Measurements from ENCODE around the gene CCDC40. TPM values are rescaled to one million over a fixed set of nuclear protein-coding genes. Genes with fewer than 3 reads are reported as not detected.

Gene CCDC40
- total RNA-seq, 1 donor from 2014 or later = 1.0 TPM

DNA sequence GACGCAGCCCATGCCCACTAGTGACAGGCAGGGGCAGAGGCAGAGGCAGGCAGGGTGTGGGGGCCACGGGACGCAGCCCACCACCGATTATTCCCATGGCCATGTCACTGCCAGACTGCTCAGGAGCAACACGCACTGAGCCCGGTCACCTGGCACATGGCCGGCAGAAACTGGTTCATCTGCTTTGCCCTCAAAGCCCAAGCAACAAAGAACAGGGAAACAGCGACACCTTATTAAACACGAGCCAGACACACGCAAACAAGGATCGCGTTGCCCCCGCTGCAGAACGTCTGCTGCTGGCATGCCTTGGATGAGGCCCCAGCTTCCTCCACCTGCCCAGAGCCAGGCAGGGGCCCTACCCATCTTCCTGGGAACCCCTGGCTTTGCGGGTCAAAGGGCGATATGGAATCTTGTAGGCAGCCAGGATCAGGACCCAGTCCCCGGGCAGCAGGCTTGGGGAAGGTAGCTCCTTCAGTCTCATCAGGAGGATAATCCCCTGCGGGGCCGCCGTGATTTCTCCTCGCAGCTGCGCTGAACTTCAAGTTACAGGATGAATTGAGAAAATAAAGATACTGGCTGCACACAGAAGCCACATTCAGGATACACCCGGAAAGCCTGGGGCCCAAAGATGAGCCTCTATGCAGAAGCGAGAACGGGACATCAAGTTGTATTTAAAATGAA is 5.6 kb upstream of the CCDC40 start:
- Histone ChIP-seq H3K9me3 (ENCODE audit: control insufficient read depth in 3 of 3, low read length in 3 of 3) (no peaks in the 10 kb centered on the region), H3K36me3 (ENCODE audit: control insufficient read depth in 3 of 3, insufficient read depth in 3 of 3, low read length in 3 of 3) (no peaks in the 10 kb centered on the region), H3K9ac (ENCODE audit: low read depth in 1 of 3, low read length in 3 of 3) (peak overlapping the region in 1 of 3 donors; percentile 28), H3K4me3 (ENCODE audit: low read length in 3 of 3) (no peak overlapping the region), H3K4me1 (ENCODE audit: control insufficient read depth in 3 of 3, insufficient read depth in 3 of 3, low read length in 3 of 3) (peaks cover 28 to 47% (median 35%) of the 10 kb centered on the region in 3 donors), H3K27me3 (ENCODE audit: control insufficient read depth in 3 of 3, insufficient read depth in 3 of 3, low read length in 3 of 3) (peaks cover 2 to 9% (median 5%) of the 10 kb centered on the region in 3 donors), H3K27ac (ENCODE audit: low read depth, low read length) (no peak overlapping the region)

GRCh38 chr17:80031691-80032430 is 4.6 kb upstream of the CCDC40 start:
- Histone ChIP-seq H3K27ac (ENCODE audit: low read depth, low read length) (no peak overlapping the region), H3K4me1 (ENCODE audit: control insufficient read depth in 3 of 3, insufficient read depth in 3 of 3, low read length in 3 of 3) (peaks cover 29 to 49% (median 45%) of the 10 kb centered on the region in 3 donors), H3K9me3 (ENCODE audit: control insufficient read depth in 3 of 3, low read length in 3 of 3) (no peaks in the 10 kb centered on the region), H3K36me3 (ENCODE audit: control insufficient read depth in 3 of 3, insufficient read depth in 3 of 3, low read length in 3 of 3) (no peaks in the 10 kb centered on the region), H3K27me3 (ENCODE audit: control insufficient read depth in 3 of 3, insufficient read depth in 3 of 3, low read length in 3 of 3) (peaks cover 2 to 9% (median 5%) of the 10 kb centered on the region in 3 donors), H3K9ac (ENCODE audit: low read depth in 1 of 3, low read length in 3 of 3) (no peak overlapping the region), H3K4me3 (ENCODE audit: low read length in 3 of 3) (no peak overlapping the region)

DNA sequence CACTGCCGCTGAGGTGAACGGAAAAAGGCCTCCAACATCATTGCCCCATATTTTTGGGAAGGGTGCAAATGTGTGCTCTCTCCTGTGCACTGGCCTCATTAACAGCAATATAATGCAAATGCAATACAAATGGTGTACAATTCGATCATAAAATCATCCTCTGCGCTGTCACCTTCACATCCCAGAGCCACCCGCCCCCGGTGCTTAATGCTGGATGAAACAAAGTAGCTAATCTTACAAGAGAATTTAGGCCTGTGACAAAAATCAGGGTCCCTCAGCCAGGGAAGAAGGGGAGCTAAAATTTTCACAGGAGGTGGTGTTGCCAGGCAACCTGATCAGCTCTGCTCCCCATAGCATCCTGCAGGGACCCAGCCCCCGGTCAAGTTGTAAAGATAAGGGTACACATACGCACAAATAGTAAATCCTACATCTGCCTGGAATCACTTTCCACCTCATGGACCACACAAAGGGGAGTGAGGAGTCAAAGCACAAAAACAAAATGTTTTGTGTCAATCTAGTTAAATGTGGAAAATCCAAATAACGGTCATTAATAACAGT is 3.7 kb upstream of the CCDC40 start:
- H3K36me3 ChIP-seq (ENCODE audit: control insufficient read depth in 3 of 3, insufficient read depth in 3 of 3, low read length in 3 of 3) = no peaks in the 10 kb centered on the region
- no peak overlapping the region for H3K27ac ChIP-seq (ENCODE audit: low read depth, low read length)
- H3K9ac ChIP-seq (ENCODE audit: low read depth in 1 of 3, low read length in 3 of 3) = no peak overlapping the region
- H3K9me3 ChIP-seq (ENCODE audit: control insufficient read depth in 3 of 3, low read length in 3 of 3) = no peaks in the 10 kb centered on the region
- H3K4me3 ChIP-seq (ENCODE audit: low read length in 3 of 3) = no peak overlapping the region
- peaks cover 32 to 52% (median 48%) of the 10 kb centered on the region in 3 donors for H3K4me1 ChIP-seq (ENCODE audit: control insufficient read depth in 3 of 3, insufficient read depth in 3 of 3, low read length in 3 of 3)
- H3K27me3 ChIP-seq (ENCODE audit: control insufficient read depth in 3 of 3, insufficient read depth in 3 of 3, low read length in 3 of 3) = peaks cover 2 to 9% (median 5%) of the 10 kb centered on the region in 3 donors

- peaks cover 32 to 45% (median 44%) of the 10 kb centered on the region in 3 donors for H3K4me1 ChIP-seq (ENCODE audit: control insufficient read depth in 3 of 3, insufficient read depth in 3 of 3, low read length in 3 of 3)
- peaks cover 2 to 9% (median 5%) of the 10 kb centered on the region in 3 donors for H3K27me3 ChIP-seq (ENCODE audit: control insufficient read depth in 3 of 3, insufficient read depth in 3 of 3, low read length in 3 of 3)
- H3K36me3 ChIP-seq (ENCODE audit: control insufficient read depth in 3 of 3, insufficient read depth in 3 of 3, low read length in 3 of 3) = no peaks in the 10 kb centered on the region
- H3K9ac ChIP-seq (ENCODE audit: low read depth in 1 of 3, low read length in 3 of 3) = no peak overlapping the region
- H3K27ac ChIP-seq (ENCODE audit: low read depth, low read length) = no peak overlapping the region
- H3K4me3 ChIP-seq (ENCODE audit: low read length in 3 of 3) = no peak overlapping the region
- no peaks in the 10 kb centered on the region for H3K9me3 ChIP-seq (ENCODE audit: control insufficient read depth in 3 of 3, low read length in 3 of 3)
Observed at GRCh38 chr17:80033840-80034239, 2.6 kb upstream of the CCDC40 start.

- Histone ChIP-seq H3K27me3 (ENCODE audit: control insufficient read depth in 3 of 3, insufficient read depth in 3 of 3, low read length in 3 of 3) (peaks cover 2 to 5% (median 4%) of the 10 kb centered on the region in 3 donors), H3K27ac (ENCODE audit: low read depth, low read length) (peak overlapping the region; percentile 58), H3K9ac (ENCODE audit: low read depth in 1 of 3, low read length in 3 of 3) (peak overlapping the region; percentile 59 to 74 (median 63)), H3K4me1 (ENCODE audit: control insufficient read depth in 3 of 3, insufficient read depth in 3 of 3, low read length in 3 of 3) (peaks cover 20 to 33% (median 32%) of the 10 kb centered on the region in 3 donors), H3K9me3 (ENCODE audit: control insufficient read depth in 3 of 3, low read length in 3 of 3) (no peaks in the 10 kb centered on the region), H3K36me3 (ENCODE audit: control insufficient read depth in 3 of 3, insufficient read depth in 3 of 3, low read length in 3 of 3) (no peaks in the 10 kb centered on the region), H3K4me3 (ENCODE audit: low read length in 3 of 3) (peak overlapping the region; percentile 68 to 73 (median 71))
Observed at GRCh38 chr17:80034791-80035686, 1.4 kb upstream of the CCDC40 start.

DNA sequence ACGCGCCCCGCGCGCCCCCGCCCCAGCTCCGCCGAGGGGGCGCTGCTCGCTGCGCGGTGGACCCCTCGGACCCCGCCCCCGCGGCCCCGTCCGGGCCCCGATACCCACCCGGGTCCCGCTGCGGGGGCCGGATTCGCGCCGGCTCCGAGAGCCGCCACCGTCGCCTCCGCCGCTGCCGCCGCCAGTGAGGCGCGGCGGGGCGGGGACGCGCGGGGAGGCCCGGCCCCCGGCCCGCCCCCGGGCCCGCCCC is 830 bp upstream of the CCDC40 start, which contains the start of gene TBC1D16:
TSS of gene TBC1D16 (minus strand) at position 186 of the 250 bp plus-strand sequence. CDS start 22,325 bp downstream, outside the sequence.
- H3K27ac ChIP-seq (ENCODE audit: low read depth, low read length) = peak within 1 kb of the TSS; percentile 83

GRCh38 chr17:80036715-80037477 is 454 bp downstream of the CCDC40 start:
- H3K9me3 ChIP-seq (ENCODE audit: control insufficient read depth in 3 of 3, low read length in 3 of 3) = no peaks in the 10 kb centered on the region
- H3K36me3 ChIP-seq (ENCODE audit: control insufficient read depth in 3 of 3, insufficient read depth in 3 of 3, low read length in 3 of 3) = no peaks in the 10 kb centered on the region
- H3K9ac ChIP-seq (ENCODE audit: low read depth in 1 of 3, low read length in 3 of 3) = peak overlapping the region; percentile 57 to 75 (median 75)
- peak overlapping the region; percentile 83 for H3K27ac ChIP-seq (ENCODE audit: low read depth, low read length)
- H3K27me3 ChIP-seq (ENCODE audit: control insufficient read depth in 3 of 3, insufficient read depth in 3 of 3, low read length in 3 of 3) = no peaks in the 10 kb centered on the region
- H3K4me1 ChIP-seq (ENCODE audit: control insufficient read depth in 3 of 3, insufficient read depth in 3 of 3, low read length in 3 of 3) = peaks cover 11 to 18% (median 17%) of the 10 kb centered on the region in 3 donors
- peak overlapping the region; percentile 78 to 87 (median 82) for H3K4me3 ChIP-seq (ENCODE audit: low read length in 3 of 3)

More for the DNA sequence above, 830 bp upstream of the CCDC40 start, which contains the start of gene TBC1D16:
- peak within 1 kb of the TSS; percentile 78 to 87 (median 82) for H3K4me3 ChIP-seq (ENCODE audit: low read length in 3 of 3)
- peaks cover 15 to 27% (median 26%) of the 10 kb centered on the region in 3 donors for H3K4me1 ChIP-seq (ENCODE audit: control insufficient read depth in 3 of 3, insufficient read depth in 3 of 3, low read length in 3 of 3)
- no peaks in the 10 kb centered on the region for H3K36me3 ChIP-seq (ENCODE audit: control insufficient read depth in 3 of 3, insufficient read depth in 3 of 3, low read length in 3 of 3)
- H3K27me3 ChIP-seq (ENCODE audit: control insufficient read depth in 3 of 3, insufficient read depth in 3 of 3, low read length in 3 of 3) = peaks cover 1 to 4% (median 2%) of the 10 kb centered on the region in 3 donors
- H3K9ac ChIP-seq (ENCODE audit: low read depth in 1 of 3, low read length in 3 of 3) = peak within 1 kb of the TSS; percentile 75 to 83 (median 80)
- no peaks in the 10 kb centered on the region for H3K9me3 ChIP-seq (ENCODE audit: control insufficient read depth in 3 of 3, low read length in 3 of 3)

DNA sequence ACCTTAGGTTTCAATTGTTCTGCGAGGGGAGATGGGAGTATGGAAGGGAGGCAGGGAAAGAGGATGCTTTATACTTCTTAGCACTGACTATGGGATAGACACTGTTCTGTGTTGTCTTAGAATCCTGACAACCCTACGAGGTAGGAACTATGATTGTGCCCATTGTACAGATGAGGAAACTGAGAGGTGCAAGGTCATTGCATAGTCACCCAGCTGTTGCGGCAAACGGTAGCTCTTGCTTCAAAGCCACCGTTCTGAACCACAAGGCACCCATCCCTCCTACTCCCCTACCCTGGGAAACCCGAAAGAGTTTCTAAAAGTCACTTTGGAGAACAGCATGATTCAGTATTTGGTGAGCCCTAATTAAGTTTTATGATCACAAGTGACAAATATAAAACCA is 7.5 kb downstream of the CCDC40 start:
- H3K4me3 ChIP-seq (ENCODE audit: low read length in 3 of 3) = no peak overlapping the region
- H3K9me3 ChIP-seq (ENCODE audit: control insufficient read depth in 3 of 3, low read length in 3 of 3) = no peaks in the 10 kb centered on the region
- no peak overlapping the region for H3K9ac ChIP-seq (ENCODE audit: low read depth in 1 of 3, low read length in 3 of 3)
- no peaks in the 10 kb centered on the region for H3K4me1 ChIP-seq (ENCODE audit: control insufficient read depth in 3 of 3, insufficient read depth in 3 of 3, low read length in 3 of 3)
- H3K27me3 ChIP-seq (ENCODE audit: control insufficient read depth in 3 of 3, insufficient read depth in 3 of 3, low read length in 3 of 3) = no peaks in the 10 kb centered on the region
- H3K36me3 ChIP-seq (ENCODE audit: control insufficient read depth in 3 of 3, insufficient read depth in 3 of 3, low read length in 3 of 3) = no peaks in the 10 kb centered on the region
- H3K27ac ChIP-seq (ENCODE audit: low read depth, low read length) = no peak overlapping the region

DNA sequence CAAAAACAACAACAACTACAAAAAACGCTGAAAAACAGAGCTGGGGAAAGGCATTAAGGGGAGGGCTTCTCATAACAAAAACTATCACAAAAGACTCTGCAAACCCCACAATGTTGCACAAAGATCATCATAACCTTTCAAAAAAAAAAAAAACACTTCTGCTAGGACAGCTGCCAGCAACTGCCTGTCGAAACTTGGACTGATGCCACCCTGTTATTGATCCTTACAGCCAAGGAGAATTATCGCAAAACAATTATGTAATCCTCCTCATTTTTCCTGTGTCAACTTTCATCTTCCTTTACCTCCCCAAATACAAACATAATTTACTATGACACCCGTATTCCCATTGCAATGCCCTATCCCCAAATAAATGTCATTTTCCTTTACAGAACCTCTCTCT is 9.3 kb downstream of the CCDC40 start:
- Histone ChIP-seq H3K36me3 (ENCODE audit: control insufficient read depth in 3 of 3, insufficient read depth in 3 of 3, low read length in 3 of 3) (no peaks in the 10 kb centered on the region), H3K9ac (ENCODE audit: low read depth in 1 of 3, low read length in 3 of 3) (no peak overlapping the region), H3K4me3 (ENCODE audit: low read length in 3 of 3) (no peak overlapping the region), H3K27me3 (ENCODE audit: control insufficient read depth in 3 of 3, insufficient read depth in 3 of 3, low read length in 3 of 3) (no peaks in the 10 kb centered on the region), H3K4me1 (ENCODE audit: control insufficient read depth in 3 of 3, insufficient read depth in 3 of 3, low read length in 3 of 3) (no peaks in the 10 kb centered on the region), H3K27ac (ENCODE audit: low read depth, low read length) (no peak overlapping the region), H3K9me3 (ENCODE audit: control insufficient read depth in 3 of 3, low read length in 3 of 3) (no peaks in the 10 kb centered on the region)
